ENCODE results near the gene HEATR1.

DNA sequence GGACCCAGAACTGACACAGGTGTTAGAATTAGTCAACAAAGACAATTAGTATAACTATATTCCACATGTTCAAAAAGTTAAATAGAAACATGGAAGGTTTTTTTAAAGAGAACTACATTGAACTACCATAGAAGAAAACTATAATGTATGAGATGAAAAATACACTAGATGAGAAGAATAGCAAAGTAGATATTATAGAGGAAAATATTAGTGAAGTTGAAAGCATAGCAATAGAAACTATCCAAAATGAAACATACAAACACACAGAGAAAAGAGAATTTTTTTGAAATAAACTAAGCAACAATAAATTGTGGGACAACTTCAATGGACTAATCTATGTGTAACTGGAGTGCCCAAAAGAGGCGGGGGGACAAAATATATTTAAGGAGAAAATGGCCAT, 8.0 kb upstream of the HEATR1 start:
- TF ChIP-seq SIN3A (IDR thresholded peaks at IDR 0.05; ENCODE audit: borderline replicate concordance, insufficient read depth, low read depth, low read length) = no peak
- TF ChIP-seq, protein P1, sequence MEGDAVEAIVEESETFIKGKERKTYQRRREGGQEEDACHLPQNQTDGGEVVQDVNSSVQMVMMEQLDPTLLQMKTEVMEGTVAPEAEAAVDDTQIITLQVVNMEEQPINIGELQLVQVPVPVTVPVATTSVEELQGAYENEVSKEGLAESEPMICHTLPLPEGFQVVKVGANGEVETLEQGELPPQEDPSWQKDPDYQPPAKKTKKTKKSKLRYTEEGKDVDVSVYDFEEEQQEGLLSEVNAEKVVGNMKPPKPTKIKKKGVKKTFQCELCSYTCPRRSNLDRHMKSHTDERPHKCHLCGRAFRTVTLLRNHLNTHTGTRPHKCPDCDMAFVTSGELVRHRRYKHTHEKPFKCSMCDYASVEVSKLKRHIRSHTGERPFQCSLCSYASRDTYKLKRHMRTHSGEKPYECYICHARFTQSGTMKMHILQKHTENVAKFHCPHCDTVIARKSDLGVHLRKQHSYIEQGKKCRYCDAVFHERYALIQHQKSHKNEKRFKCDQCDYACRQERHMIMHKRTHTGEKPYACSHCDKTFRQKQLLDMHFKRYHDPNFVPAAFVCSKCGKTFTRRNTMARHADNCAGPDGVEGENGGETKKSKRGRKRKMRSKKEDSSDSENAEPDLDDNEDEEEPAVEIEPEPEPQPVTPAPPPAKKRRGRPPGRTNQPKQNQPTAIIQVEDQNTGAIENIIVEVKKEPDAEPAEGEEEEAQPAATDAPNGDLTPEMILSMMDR (IDR thresholded peaks at IDR 0.05) = no peak
- TF ChIP-seq POLR2AphosphoS5 (IDR thresholded peaks at IDR 0.05; ENCODE audit: low read depth, low read length) = no peak
